Activated naive CD4-positive, alpha-beta T cell treated with Interleukin-2 at 50 U/mL for 16 hours (primary cell): ENCODE results near the gene DRAP1.
"Not testable (repeated sequence)": the region's sequence is repeated elsewhere in the genome, so short reads cannot be mapped to it uniquely, and the experiment has no call there.

Experiments
- DNase-seq: peaks from one replicate; pipeline ENCODE4 v3.0.0-alpha.2; 2020

Gene DRAP1

GRCh38 chr11:65934014-65934413 lies 14.8 kb downstream of the DRAP1 start:
- DNase-seq, result no peak

GRCh38 chr11:65937766-65938165 lies 18.5 kb downstream of the DRAP1 start:
- no peak for DNase-seq

- no peak for DNase-seq
Observed at GRCh38 chr11:65941720-65942310, 22.6 kb downstream of the DRAP1 start.

GRCh38 chr11:65942531-65942930 lies 23.3 kb downstream of the DRAP1 start:
- DNase-seq, result no peak

- DNase-seq, result no peak
Observed at GRCh38 chr11:65944191-65944590, 25.0 kb downstream of the DRAP1 start.

GRCh38 chr11:65944767-65945166 lies 25.5 kb downstream of the DRAP1 start:
- DNase-seq, result no peak

GRCh38 chr11:65945430-65945911 lies 26.2 kb downstream of the DRAP1 start, which contains the start of gene TSGA10IP:
Gene TSGA10IP (plus strand): TSS chr11:65945480. CDS start chr11:65945676, 196 bp downstream.
- no peak for DNase-seq

- DNase-seq, result no peak
Observed at GRCh38 chr11:65945941-65946558, 26.8 kb downstream of the DRAP1 start.

GRCh38 chr11:65946655-65947054 lies 27.4 kb downstream of the DRAP1 start:
- DNase-seq, result no peak

GRCh38 chr11:65947133-65947532 lies 27.9 kb downstream of the DRAP1 start:
- DNase-seq, result no peak

GRCh38 chr11:65947603-65948125 lies 28.4 kb downstream of the DRAP1 start:
- no peak for DNase-seq

- DNase-seq, result not testable (repeated sequence)
Observed at GRCh38 chr11:65950711-65951110, 31.5 kb downstream of the DRAP1 start.

GRCh38 chr11:65951641-65952040 lies 32.4 kb downstream of the DRAP1 start:
- not testable (repeated sequence) for DNase-seq

- no peak for DNase-seq
Observed at GRCh38 chr11:65952052-65952521, 32.9 kb downstream of the DRAP1 start.

- DNase-seq, result no peak
Observed at GRCh38 chr11:65953471-65953870, 34.2 kb downstream of the DRAP1 start.

- DNase-seq, result no peak
Observed at GRCh38 chr11:65954771-65955170, 35.5 kb downstream of the DRAP1 start.

GRCh38 chr11:65958291-65958690 lies 39.1 kb downstream of the DRAP1 start:
- no peak for DNase-seq

- DNase-seq, result no peak
Observed at GRCh38 chr11:65958774-65959420, 39.7 kb downstream of the DRAP1 start.

GRCh38 chr11:65960824-65961266 lies 41.6 kb downstream of the DRAP1 start:
- no peak for DNase-seq

GRCh38 chr11:65961267-65962140 lies 42.3 kb downstream of the DRAP1 start, which contains the start of gene SART1:
Gene SART1 (plus strand): TSS chr11:65961734. CDS start chr11:65961781, 47 bp downstream.
- DNase-seq, result peak; percentile 96

GRCh38 chr11:65962141-65962564 lies 42.9 kb downstream of the DRAP1 start:
- no peak for DNase-seq

- no peak for DNase-seq
Observed at GRCh38 chr11:65964906-65965305, 45.7 kb downstream of the DRAP1 start.
